ENCODE results near the gene MAML2. TPM values are rescaled to one million over a fixed set of nuclear protein-coding genes. Genes with fewer than 3 reads are reported as not detected.
A peak's percentile ranks its signal among the peaks of the same experiment; 100 is the strongest.
"Not testable (repeated sequence)": the region's sequence is repeated elsewhere in the genome, so short reads cannot be mapped to it uniquely, and the experiment has no call there.

Gene MAML2
- total RNA-seq, 1 experiment from 2014 or later, result 6.6 TPM

DNA sequence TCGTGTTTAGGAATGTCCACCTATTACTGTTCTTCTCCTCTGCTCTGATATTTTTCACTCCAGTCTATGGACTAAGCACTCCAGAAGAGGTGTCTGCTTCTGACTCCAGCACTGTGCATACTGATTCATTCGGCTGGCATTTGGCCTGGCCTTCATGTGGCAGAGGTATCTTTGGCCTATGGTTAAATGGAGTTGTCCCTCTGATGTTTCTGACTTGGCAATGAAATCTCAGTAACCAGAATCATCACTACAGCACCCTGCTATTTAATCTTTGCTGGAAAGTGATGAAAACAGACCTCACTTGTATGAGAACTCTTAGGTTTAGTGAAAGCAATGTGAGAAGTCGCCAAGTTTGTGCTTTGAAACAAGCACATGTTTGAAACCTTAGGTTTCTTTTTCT is 155.2 kb downstream of the MAML2 start:
- peak; percentile 88 for DNase-seq (ENCODE audit: low read depth)

- DNase-seq (ENCODE audit: low read depth), result no peak
Observed at GRCh38 chr11:96186806-96187205, 156.2 kb downstream of the MAML2 start.

- DNase-seq (ENCODE audit: low read depth), result no peak
Observed at GRCh38 chr11:96185220-96185768, 157.7 kb downstream of the MAML2 start.

DNA sequence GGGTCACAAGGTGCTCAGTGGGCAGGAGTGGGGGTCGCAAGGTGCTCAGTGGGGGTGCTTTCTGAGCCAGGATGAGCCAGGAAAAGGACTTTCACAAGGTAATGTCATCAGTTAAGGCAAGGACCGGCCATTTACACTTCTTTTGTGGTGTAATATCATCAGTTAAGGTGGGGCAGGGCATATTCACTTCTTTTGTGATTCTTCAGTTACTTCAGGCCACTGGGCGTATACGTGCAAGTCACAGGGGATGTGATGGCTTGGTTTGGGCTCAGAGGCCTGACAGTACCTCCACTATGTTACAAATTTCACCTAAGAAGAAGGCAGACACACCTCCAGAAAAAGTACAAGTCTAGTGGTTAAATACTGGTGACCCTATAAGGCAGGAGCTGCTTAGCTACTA is 162.1 kb downstream of the MAML2 start:
- not testable (repeated sequence) for DNase-seq (ENCODE audit: low read depth)

DNA sequence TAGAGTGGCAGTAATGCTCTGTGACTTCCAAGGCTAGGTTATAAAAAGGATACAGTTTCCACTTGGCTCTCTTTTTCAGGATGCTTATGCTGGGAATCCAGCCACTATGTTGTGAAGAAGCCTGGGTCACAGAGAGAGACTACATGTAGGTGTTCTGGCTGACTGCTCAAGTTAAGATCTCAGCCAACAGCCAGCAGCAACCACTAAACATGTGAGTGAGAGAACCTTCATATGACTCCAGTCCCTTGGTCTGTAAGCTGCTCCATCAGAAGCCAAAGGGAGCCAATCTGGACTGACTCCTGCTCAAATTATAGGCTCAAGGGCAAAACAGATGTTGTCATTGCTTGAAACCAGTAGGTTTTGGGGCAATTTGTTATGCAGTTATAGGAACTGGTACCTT is 162.7 kb downstream of the MAML2 start:
- DNase-seq (ENCODE audit: low read depth), result no peak

GRCh38 chr11:96179905-96180304 is 163.1 kb downstream of the MAML2 start:
- DNase-seq (ENCODE audit: low read depth), result no peak

DNA sequence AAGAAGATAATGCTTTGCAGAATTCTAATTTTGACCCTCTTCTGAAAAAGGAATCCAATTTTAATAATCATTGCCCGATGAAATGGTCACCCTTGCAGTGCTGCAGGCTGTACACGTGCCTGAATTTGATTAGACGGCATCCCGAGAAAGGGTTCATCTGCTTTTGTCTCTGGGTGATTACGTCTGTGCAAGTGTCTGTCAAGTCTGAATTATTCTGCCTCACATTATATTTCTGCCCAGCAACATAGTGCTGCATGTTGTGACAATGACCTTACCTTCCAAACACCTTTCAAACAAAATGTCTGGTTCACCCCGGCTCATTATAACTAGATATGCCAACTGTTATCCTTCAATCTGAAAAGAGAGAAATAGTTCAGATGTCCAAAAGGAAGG is 164.1 kb downstream of the MAML2 start:
- DNase-seq (ENCODE audit: low read depth), result no peak

DNA sequence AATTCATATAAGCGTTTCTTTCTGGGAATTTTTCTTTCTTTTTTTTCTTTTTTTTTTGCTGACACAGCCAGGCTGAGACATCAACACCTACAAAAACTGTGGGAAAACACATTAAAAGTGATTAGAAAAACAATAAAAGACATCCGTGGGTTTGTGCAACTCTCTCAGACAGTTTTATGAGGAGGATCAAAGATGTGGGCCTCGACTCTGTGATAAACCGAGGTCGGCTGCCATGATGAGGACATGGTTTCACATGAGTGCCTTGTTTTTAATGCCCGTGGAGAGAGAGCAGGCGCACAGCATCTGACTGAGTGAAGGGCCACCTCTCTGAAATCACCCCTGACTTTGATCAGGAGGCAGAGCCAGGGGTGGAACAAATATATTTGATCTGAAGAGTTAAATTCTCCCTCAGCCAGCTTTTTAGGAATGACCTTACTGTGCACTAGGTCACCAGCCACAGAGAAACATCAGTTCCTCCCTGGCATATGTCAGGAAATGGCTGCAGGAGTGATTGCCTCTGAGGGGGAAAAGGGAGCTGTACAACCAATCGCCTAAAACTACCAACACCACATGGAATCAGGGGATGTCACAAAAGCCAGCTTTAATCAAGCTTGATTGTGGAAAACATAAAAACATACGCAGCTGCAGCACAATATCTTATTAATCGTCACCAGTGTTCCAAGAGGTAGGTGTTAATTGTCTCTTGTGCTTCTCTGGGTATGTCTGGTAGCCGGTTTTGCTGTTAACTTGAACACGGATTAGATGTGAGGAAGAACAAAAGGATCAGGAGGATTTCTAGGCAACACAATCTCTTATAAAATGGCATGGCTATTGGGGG is 164.7 kb downstream of the MAML2 start:
- DNase-seq (ENCODE audit: low read depth), result no peak

GRCh38 chr11:96177146-96177545 is 165.8 kb downstream of the MAML2 start:
- no peak for DNase-seq (ENCODE audit: low read depth)

DNA sequence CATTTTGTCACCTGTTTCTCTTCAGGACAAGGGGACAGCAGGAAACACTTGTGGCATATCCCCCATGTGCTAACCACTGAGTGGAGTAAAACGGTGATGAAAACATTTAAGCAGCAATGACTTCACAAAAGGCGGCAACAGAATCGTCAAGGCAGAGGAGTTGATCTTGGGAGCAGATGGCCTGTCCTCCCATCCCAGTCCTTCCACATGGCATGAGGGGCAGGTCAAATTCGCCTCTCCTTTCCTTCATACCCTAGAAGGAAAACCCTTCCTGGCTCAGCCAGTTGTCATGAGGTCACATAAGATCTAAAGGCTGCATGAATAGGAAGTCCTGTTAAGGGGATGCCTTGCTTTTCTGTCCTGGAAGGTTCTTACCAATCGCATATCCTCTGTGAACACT is 169.1 kb downstream of the MAML2 start:
- DNase-seq (ENCODE audit: low read depth), result no peak

DNA sequence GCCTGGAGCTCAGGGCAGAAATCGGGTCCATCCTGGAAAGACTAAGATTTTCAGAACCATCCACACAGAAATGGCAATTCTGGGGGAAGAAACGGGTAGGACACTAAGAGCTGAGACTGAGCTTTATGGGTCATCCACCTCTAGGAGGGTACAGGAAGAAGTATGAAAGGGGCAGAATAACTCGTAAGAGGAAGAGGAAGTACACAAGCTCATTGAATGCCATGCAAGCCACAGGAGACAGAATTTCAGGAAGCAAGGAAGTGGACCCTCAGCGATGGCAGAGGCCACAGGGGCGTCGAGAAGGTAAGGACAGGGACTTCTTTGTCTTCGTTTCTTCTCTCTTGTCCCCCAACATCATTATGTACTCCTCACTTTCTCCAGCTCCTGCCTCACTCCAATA is 169.6 kb downstream of the MAML2 start:
- no peak for DNase-seq (ENCODE audit: low read depth)

- DNase-seq (ENCODE audit: low read depth), result no peak
Observed at GRCh38 chr11:96172604-96173003, 170.4 kb downstream of the MAML2 start.

- DNase-seq (ENCODE audit: low read depth), result no peak
Observed at GRCh38 chr11:96169250-96169649, 173.7 kb downstream of the MAML2 start.

DNA sequence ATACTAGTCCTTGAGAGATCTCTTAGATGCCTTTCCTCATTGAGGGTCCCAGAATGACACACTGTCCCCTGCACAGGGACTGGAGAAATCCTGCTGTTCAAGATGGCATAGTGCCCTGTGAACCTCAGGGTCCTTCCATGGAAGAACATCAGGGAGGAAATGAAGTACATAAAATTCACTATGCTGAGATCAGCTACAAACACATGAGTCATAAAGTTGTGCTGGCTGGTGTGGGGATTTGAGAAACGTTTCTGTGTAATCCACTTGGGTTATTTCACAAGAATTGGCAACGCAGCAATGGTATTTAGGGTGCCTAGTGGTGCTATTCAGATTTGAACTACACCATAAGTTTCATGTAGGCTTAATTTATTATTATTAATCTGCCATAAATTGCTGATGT is 174.4 kb downstream of the MAML2 start:
- DNase-seq (ENCODE audit: low read depth), result peak; percentile 56

DNA sequence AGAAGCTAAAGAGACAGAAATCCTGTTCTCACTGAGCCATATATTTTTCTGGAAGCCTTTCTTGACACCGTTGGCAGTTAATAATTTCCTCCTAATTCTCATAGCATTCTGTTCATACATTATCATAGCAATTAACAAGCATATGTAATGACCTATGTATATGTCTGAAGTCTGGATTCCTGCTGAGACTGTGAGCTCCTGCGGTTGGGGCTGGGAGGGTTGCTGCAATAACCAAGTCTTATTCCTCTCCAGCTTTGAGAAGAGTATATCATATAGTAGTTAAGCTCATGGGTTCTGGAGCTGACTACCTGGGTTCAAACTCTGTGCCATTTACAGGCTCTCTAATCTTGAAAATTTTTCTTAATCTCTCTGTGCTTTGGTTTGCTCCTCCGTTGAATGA is 175.2 kb downstream of the MAML2 start:
- no peak for DNase-seq (ENCODE audit: low read depth)

DNA sequence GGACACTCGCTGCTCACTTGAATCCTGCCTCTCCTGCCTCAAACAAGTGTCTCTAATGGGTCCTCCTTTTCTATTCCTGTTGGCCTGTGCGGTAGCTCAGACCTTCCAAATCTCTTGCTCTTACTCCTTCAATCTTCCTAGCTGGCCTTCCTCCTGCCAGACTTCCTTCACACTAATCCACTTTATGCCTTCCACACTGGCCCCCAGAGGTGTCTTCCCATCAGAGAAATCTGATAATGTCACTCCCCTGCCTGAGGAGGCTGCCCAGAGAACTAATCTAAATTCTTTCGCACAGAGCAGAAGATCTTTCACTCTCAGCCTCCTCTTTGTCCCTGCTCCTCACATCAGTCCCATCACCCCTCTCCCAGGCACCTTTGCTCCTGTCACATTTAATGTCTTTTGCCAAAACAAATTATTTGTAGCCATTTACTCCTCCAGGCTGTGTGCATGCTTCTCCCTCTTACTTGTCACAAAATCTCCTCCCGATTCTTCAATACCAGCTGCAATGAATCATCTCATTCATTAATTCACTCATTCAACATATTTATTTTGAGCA is 175.7 kb downstream of the MAML2 start:
- no peak for DNase-seq (ENCODE audit: low read depth)

DNA sequence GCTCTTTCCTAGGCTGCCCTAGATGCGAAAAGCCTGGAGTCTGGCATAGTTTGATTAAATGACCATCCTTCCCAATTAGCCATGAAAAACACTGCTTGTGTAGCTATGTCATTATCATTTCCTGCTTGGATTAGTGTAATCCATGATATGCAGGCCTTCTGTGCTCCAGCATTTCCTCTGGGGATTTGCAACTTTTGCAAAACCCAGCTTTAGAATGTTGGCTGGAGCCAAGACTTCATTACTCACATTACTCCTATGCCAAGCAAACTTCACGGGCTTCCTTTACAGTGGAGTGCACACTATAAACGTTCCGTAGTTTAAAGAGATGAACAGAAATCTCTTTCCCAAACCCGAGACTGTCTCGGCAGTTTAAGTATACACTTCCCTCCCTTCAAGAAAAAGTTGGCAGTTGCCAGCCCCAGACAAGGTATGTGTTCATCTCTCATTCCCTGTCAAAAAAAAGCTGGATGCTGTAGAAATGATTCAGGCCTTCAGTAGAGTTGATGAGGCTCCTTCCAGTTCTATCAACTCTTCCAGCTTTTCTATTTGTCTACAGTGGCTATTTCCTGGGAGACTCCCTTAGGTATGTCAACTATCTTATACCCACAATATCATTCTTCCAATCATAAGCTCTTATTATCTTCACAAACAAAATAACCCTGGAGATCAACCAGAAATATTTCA is 180.0 kb downstream of the MAML2 start:
- DNase-seq (ENCODE audit: low read depth), result peak; percentile 63

GRCh38 chr11:96161307-96162089 is 181.5 kb downstream of the MAML2 start:
- no peak for DNase-seq (ENCODE audit: low read depth)

GRCh38 chr11:96160732-96161306 is 182.2 kb downstream of the MAML2 start:
- no peak for DNase-seq (ENCODE audit: low read depth)

DNA sequence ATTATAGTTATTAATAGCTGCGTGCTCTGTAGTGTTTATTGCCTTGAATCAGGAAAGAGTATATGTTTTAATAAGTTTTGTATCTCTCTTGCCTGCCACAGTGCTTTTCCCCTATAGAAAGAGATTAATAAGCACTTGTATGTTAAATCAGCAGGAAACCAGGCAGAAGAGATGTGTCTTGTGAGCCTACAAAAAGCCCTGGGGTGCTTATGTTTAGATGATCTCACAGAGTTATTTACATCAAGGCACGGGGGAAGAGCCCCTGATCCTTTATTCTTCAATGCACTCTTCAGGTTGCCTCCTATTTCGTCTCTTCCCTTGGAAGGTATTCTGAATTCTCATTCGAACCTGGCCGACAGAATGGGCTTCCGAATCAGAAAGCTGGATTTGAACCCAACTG is 183.0 kb downstream of the MAML2 start:
- no peak for DNase-seq (ENCODE audit: low read depth)

DNA sequence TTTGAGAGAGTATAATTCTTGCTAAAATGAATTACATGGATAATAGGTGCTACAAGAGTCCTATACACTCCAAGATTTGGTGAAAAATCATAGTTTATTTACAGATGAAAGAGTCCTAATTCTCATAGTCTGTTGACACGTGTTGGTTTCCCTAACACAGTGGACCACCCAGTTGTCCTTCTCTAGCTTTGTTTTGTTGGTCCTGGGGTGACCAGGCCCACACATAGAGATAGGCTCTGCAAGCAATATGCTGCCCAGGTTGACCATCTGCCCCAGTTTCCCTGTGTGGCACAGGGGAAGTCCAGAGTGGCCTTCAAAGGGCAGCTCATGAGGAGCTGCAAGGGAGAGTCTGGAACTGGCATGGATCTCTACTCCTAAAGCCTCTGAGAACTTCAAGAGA is 184.9 kb downstream of the MAML2 start:
- DNase-seq (ENCODE audit: low read depth), result no peak

DNA sequence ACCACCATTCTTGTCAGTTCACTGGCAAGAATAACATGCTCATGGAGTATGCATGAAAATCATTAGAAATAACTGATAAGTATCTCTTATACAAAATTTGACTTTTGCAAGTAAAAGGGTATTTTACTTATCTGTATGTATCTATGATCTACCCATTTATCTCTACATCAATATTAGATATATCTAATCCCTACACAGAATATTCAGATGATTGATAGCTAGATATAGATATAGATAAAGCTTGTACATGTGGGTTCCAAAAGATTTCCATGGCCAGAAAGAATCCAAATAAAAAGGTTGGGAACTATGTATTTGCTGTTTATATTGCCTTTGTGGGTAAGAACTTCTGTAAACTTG is 185.5 kb downstream of the MAML2 start:
- no peak for DNase-seq (ENCODE audit: low read depth)
